GM19025 (cell line): ENCODE data around the gene GPR78.
"Not testable (repeated sequence)": the region's sequence is repeated elsewhere in the genome, so short reads cannot be mapped to it uniquely, and the experiment has no call there.

Experiments used
- ATAC-seq: cut with Tn5 transposase; IDR thresholded peaks from one replicate; pipeline ENCODE4 v1.9.1; 2021; ENCODE audit warnings: mild to moderate bottlenecking, low read depth, moderate library complexity; ENCODE audit not compliant: unreplicated experiment

The GPR78 gene

DNA sequence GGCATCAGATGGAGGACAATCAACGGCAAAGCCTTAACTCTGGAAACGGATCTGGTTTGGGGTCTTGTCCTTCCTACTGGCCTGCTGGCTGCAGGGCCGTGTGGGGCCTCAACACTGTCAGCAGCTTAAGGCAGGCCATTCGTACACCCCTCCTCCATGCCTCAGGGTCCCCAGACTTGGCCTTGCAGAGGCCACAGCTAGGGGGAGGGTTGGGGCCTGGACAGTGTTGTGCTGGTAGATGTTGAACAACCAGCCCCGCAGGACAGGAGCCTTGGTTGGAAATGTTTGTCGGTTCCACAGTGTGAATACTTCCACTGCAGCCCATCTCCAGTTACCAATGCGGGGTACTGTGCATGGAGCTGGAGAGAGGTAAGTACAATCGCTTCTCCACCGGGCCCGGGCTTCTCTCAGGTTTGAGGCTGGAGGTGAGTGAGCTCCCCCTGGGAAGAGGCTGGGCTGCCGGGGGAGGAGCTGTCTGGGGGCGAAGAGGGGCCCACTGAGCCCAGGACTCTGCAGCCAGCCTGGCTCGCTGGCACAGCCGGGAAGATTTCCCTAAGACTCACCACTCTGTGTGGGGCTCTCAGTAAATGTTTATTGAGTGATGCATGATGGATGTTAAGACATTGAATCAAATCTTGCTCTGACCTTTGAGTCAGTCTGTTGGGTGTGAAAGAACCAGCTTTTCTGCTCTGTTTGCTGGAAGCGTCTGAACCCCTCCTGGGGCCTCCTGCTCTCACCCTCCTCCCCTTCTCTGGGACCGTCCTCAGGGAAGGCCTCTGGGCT lies 19.7 kb upstream of the GPR78 start:
- ATAC-seq = no peak

DNA sequence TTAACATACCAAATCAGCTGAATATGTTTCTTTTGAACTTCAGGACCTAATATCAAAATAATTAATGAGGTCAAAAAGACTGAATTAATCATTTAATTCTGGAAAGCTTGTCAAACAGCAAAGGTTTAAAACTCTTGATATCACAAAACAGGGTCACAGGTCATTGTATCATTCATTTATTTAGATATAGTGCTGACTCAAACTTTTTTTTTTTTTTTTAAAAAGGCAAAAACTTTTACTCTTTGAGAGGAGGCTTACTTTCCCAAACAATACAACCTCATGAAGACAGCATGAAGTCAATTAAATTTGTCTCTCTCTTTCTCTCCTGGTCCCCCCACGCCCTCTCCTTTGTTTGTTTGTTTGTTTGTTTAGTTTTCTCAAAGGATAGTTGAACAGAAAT lies 15.6 kb upstream of the GPR78 start:
- no peak for ATAC-seq

- no peak for ATAC-seq
Measured at GRCh38 chr4:8568068-8568668, 12.0 kb upstream of the GPR78 start.

DNA sequence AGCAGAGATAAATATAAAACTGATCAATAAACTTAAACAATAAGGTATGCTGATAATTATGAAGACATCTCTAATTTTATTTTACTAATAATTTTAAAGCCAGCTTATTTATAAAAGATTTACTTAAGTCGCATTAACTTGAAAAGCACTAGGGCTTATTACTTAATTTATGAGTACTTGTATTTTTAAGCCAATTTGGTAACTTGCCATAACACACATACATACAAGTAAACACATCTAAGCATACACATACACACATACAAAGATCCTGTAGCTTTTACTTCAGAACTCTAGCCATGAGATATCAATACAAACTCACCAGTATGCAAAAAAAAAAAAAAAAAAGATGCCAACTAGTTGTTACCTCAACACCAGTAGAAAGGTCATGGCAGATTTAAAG lies 10.0 kb upstream of the GPR78 start:
- ATAC-seq = no peak

GRCh38 chr4:8571702-8572685 lies 8.2 kb upstream of the GPR78 start:
- no peak for ATAC-seq

GRCh38 chr4:8573266-8573665 lies 6.9 kb upstream of the GPR78 start:
- no peak for ATAC-seq

DNA sequence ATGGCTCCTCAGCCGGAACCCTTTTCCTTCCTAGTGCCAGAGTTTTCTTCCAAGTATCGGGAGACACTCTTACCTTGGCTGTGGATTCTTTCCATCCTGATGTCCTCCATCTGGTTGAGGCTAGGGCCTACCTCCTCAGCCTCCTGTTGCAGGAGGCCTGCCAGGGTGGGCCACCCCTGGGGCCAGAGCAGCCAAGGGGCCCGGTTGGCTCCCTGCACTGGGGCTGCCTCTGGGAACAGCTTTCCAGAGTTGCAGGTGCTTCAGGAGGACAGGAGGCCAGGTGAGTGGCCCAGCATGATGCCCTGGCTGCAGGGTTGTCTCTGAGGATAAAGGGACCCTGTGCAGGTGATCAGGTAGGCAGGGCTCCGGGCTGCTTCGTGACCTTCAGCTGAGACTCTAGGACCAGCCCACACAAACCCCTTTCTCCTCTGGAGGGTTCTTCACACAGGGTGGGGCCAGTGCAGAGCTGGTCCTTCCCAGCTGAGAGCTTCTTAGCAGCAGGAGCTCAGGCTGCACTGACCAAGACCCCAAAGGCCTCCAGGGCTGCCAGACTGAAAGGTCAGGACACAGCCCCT lies 5.3 kb upstream of the GPR78 start:
- ATAC-seq = no peak

GRCh38 chr4:8575457-8575856 lies 4.7 kb upstream of the GPR78 start:
- no peak for ATAC-seq

DNA sequence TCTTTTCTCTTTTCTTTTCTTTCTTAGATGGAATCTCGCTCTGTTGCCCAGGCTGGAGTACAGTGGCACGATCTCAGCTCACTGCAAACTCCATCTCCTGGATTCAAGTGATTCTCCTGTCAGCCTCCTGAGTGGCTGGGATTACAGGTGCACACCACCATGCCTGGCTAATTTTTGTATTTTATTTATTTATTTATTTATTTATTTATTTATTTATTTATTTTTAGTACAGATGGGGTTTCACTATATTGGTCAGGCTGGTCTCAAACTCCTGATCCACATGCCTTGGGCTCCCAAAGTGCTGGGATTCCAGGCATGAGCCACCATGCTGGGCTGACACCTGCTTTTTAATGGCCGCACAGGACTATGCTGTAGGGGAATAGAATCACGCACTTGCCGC lies 3.6 kb upstream of the GPR78 start:
- ATAC-seq = not testable (repeated sequence)

DNA sequence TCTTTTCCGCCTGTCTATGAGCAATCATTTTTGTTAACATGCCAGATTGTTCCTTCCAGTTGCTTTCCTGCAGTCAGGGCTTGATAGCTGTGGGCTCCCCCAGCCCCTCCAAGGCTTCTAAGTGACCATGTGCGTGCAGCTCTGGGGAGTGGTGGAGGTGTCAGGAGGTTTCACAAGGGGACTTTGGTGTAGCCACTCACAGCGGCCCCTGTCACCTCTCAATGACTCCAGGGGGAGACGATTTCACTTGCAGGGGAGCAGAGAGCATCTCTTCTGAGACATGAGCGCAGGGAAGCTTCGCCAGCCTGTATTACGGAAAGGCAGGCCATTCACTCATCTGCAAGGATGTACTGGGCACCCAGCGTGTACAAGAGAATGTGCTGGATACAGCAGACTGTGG lies 3.1 kb upstream of the GPR78 start:
- no peak for ATAC-seq

- ATAC-seq = no peak
Measured at GRCh38 chr4:8577972-8578371, 2.2 kb upstream of the GPR78 start.

- no peak for ATAC-seq
Measured at GRCh38 chr4:8578717-8579116, 1.5 kb upstream of the GPR78 start.

- no peak for ATAC-seq
Measured at GRCh38 chr4:8579526-8580320, 469 bp upstream of the GPR78 start.

- ATAC-seq = no peak
Measured at GRCh38 chr4:8581094-8581861, 1.1 kb downstream of the GPR78 start.

DNA sequence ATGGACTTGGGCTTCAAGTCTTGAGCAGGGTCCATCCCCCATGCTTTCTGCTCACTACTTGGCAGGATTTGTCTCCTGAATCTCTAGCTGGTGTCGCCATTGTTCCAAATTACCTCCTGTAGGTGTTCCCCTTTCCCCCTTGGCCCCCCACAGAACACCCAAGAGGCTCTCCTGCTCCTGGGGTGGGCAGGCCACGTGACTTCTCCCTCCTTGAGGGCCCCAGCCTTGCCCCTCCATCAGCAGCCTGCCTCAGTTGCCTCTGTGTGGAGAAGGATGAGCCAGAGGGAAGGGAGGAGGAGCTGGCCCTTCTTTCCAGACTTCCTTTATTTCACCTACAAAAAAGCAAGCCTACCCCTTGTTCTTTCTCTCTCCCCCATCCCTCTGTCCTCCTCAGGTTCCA lies 1.8 kb downstream of the GPR78 start:
- no peak for ATAC-seq

DNA sequence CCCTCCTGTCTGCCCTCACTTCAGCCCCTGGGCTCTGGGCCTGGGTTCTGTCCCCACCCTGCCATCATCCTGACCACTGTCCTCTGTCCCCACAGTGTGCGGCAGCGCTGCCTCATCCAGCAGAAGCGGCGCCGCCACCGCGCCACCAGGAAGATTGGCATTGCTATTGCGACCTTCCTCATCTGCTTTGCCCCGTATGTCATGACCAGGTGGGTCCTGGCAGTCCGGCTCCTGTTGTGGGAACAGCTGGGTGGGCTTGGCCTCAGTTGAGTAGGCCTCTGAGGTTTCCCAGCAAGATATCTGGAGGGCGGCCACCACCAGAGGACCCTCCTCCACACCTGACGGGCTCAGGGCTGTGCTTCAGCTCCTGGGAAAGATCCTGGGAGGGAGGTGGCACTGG lies 2.2 kb downstream of the GPR78 start:
- ATAC-seq = no peak

DNA sequence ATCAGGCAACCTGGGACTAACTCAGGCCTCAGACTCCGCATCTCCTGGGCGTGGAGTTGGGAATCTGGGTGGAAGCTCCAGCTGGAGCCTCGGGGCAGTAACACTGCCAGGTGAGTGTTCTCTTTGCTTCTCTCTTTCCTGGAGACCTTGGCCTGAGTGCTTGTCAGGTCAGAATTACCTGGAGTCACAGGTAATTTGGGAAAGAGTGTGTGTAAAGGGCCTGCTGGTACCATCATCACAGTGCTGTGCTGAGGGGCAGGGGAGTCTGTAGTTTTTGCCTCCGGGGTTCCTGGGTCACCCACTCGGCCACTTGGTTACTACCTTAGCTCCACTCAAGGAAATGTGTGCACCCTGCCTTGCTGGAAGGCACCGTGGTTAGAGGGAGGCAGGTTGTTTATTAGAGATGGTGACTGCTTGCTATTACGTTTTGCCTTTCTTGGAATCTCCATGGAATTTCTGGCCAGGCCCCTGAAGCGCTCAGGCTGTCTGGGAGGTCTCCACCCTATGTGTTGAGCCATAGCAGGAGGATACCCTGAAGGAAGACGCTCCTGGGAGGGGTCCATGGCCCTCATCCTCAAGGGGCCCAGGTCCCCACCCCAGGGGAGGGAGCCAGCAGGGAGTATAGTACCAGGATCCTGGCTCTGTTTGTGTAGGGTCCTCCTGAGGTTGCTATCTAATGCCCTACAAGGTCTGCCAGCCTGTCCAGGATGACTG lies 2.9 kb downstream of the GPR78 start:
- no peak for ATAC-seq

- ATAC-seq = no peak
Measured at GRCh38 chr4:8583655-8584025, 3.4 kb downstream of the GPR78 start.

GRCh38 chr4:8585186-8585585 lies 5.0 kb downstream of the GPR78 start:
- ATAC-seq = no peak
